Spleen (tissue), 7 donors: ENCODE data around the gene POLR3C.

Source experiments
- POLR2A ChIP-seq, 3 donors: fragments of 450-650 bp; IDR thresholded peaks; one replicate each; pipeline ENCODE4 v1.5.1; 2017; ENCODE audit warnings: antibody characterized with exemption in 3 of 3, mild to moderate bottlenecking in 1 of 3
- TF ChIP-seq, protein P1 (sequence below), 11 experiments: fragments of 200-600 bp in 7 of 11; fragments of 450-650 bp in 4 of 11; sonication (generic) in 4 of 11; IDR thresholded peaks in 8 of 11; conservative IDR thresholded peaks in 3 of 11; 1 replicate in 7 of 11; 2 replicates in 4 of 11; pipeline versions ENCODE4 v1.4.0 to v1.8.0; 2016 to 2021; ENCODE audit warnings: antibody characterized with exemption in 11 of 11, inconsistent platforms in 4 of 11, mild to moderate bottlenecking in 1 of 11
- donor health status: DM: no; HTN: no; CAD: no; lungs with moderate emphysema.
- donor health status: DM: no; HTN: no; CAD: no.
- donor health status: DM: no; HTN: no; CAD: no.

DNA sequence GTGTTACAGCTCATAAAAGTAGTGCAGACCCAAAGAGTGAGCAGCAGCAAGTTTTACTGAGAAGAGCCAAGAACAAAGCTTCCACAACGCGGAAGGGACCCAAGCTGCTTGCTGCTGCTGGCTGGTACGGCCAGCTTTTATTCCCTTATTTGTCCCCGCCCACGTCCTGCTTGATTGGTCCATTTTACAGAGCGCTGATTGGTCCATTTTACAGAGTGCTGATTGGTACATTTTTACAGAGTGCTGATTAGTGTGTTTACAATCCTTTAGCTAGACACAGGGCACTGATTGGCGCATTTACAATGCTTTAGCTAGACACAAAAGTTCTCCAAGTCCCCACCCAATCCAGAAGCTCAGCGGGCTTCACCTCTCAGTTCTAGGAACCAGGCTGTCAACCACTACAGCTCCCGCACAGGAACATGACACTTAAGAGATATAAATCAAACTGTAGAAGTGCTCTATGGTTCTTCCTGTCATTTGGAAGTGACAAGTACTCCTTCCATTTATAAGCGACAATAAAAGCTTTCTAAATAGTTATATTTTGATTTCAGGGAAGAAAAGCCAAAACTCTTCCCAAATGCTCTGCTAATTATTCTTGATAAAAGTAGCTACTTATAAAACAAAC is 28.6 kb upstream of the POLR3C start:
- no peak for TF ChIP-seq POLR2A (IDR thresholded peaks at IDR 0.05)
- TF ChIP-seq, protein P1, sequence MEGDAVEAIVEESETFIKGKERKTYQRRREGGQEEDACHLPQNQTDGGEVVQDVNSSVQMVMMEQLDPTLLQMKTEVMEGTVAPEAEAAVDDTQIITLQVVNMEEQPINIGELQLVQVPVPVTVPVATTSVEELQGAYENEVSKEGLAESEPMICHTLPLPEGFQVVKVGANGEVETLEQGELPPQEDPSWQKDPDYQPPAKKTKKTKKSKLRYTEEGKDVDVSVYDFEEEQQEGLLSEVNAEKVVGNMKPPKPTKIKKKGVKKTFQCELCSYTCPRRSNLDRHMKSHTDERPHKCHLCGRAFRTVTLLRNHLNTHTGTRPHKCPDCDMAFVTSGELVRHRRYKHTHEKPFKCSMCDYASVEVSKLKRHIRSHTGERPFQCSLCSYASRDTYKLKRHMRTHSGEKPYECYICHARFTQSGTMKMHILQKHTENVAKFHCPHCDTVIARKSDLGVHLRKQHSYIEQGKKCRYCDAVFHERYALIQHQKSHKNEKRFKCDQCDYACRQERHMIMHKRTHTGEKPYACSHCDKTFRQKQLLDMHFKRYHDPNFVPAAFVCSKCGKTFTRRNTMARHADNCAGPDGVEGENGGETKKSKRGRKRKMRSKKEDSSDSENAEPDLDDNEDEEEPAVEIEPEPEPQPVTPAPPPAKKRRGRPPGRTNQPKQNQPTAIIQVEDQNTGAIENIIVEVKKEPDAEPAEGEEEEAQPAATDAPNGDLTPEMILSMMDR (IDR thresholded peaks at IDR 0.05 in 8 of 11, conservative IDR thresholded peaks at IDR 0.05 in 3 of 11): no peak
